SU-DHL-6 (cell line): ENCODE measurements around the gene TMEM8B.

Source experiments
- CTCF ChIP-seq: fragments of 200-600 bp; sonication (generic); IDR thresholded peaks from one replicate; pipeline ENCODE4 v1.5.1; 2017; ENCODE audit warnings: antibody characterized with exemption, mild to moderate bottlenecking, low read length, moderate library complexity; ENCODE audit not compliant: insufficient read depth, poor library complexity, severe bottlenecking
- EZH2phosphoT487 ChIP-seq: fragments of 200-600 bp; sonication (generic), shearing (Covaris generic); conservative IDR thresholded peaks from 2 replicates; pipeline ENCODE4 v1.6.1; 2018; ENCODE audit warnings: mild to moderate bottlenecking, antibody characterized with exemption, low read length, moderate library complexity, mixed read lengths

DNA sequence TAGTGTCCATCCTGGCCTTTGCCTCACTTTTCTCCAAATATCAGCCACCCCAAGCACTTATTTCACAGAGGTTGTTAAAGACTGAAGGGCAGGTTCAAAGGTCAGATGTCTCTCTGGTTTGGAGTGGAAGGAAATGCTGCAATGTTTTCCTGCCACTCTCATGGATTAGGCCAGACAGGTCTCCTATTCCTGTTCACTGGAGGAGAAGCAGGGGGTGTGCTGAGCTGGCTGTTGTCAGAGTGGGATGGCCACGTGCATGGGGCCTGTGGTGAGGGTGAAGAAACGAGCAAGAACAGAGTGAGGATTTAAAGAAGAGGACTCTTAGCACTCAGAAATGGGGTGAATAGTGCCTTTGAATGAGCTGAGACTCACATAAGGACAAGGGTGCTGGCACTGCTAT lies 6.7 kb downstream of the TMEM8B start:
- TF ChIP-seq CTCF (no peak), EZH2phosphoT487 (no peak)
